IMR-90 (cell line): ENCODE results near the gene MFAP4. TPM values are rescaled to one million over a fixed set of nuclear protein-coding genes. Genes with fewer than 3 reads are reported as not detected.
A peak's percentile ranks its signal among the peaks of the same experiment; 100 is the strongest.

Experiments used
- ATAC-seq: fragments of 200-7000 bp; cut with Tn5 transposase; 2 replicates; pipeline ENCODE4 v1.9.1; 2020; ENCODE audit warnings: low read depth, mild to moderate bottlenecking, moderate library complexity
- BruUV-seq: library from RNA; stranded (reverse); fragments of 400-500 nt; replicated peaks from 2 replicates; lab custom pipeline; 2021; lab: Mats Ljungman, UMichigan
- CTCF ChIA-PET: fragments of 300-600 bp; formaldehyde crosslinking; extraction: SDS; loops from one replicate; lab custom pipeline; 2021; ENCODE audit warnings: antibody characterized with exemption; lab: Yijun Ruan, JAX
- POLR2A ChIA-PET: fragments of 300-600 bp; sonication (Branson Sonifier 250); formaldehyde crosslinking; loops from one replicate; lab custom pipeline; 2022; ENCODE audit warnings: antibody characterized with exemption; ENCODE audit not compliant: unreplicated experiment; lab: Charles Lee
- DNase-seq: peaks from one replicate; pipeline ENCODE4 v3.0.0; 2013
- H2AFZ ChIP-seq: replicated peaks from 2 replicates; pipeline ENCODE3; 2013; ENCODE audit warnings: low read length, mild to moderate bottlenecking; ENCODE audit not compliant: poor library complexity
- H2AK5ac ChIP-seq: 2 replicates; pipeline ENCODE4 v1.6.1; 2013; ENCODE audit warnings: low read depth, low read length, inconsistent platforms
- H2AK9ac ChIP-seq: replicated peaks from 2 replicates; pipeline ENCODE3; 2013; ENCODE audit warnings: mild to moderate bottlenecking, low read depth, low read length, moderate library complexity; ENCODE audit not compliant: poor library complexity
- H2BK120ac ChIP-seq: 2 replicates; pipeline ENCODE4 v1.6.1; 2013; ENCODE audit warnings: low read depth, low read length, inconsistent platforms
- H2BK15ac ChIP-seq: 3 replicates; pipeline ENCODE4 v1.6.1; 2013; ENCODE audit warnings: low read depth, low read length, inconsistent platforms
- H2BK20ac ChIP-seq: 2 replicates; pipeline ENCODE4 v1.6.1; 2013; ENCODE audit warnings: low read depth, mild to moderate bottlenecking, inconsistent platforms, low read length, moderate library complexity
- H2BK5ac ChIP-seq: 2 replicates; pipeline ENCODE4 v1.6.1; 2013; ENCODE audit warnings: mild to moderate bottlenecking, low read depth, low read length, inconsistent platforms; ENCODE audit not compliant: poor library complexity, severe bottlenecking
- H3K14ac ChIP-seq: replicated peaks from 2 replicates; pipeline ENCODE4 v1.6.1; 2013; ENCODE audit warnings: low read depth, low read length, inconsistent platforms
- H3K18ac ChIP-seq: 2 replicates; pipeline ENCODE4 v1.6.1; 2013; ENCODE audit warnings: low read depth, low read length, control low read depth
- H3K23ac ChIP-seq: 2 replicates; pipeline ENCODE4 v1.6.1; 2013; ENCODE audit warnings: low read depth, low read length, inconsistent platforms
- H3K27ac ChIP-seq: 2 replicates; pipeline ENCODE4 v1.5.1; 2013; ENCODE audit warnings: mild to moderate bottlenecking, control low read depth, low read length; ENCODE audit not compliant: insufficient read depth
- H3K27me3 ChIP-seq: 2 replicates; pipeline ENCODE4 v1.6.1; 2013; ENCODE audit warnings: low read length; ENCODE audit not compliant: control insufficient read depth, insufficient read depth
- H3K36me3 ChIP-seq: 2 replicates; pipeline ENCODE4 v1.6.1; 2013; ENCODE audit warnings: low read length, mixed read lengths; ENCODE audit not compliant: control insufficient read depth, insufficient read depth
- H3K4ac ChIP-seq: 2 replicates; pipeline ENCODE4 v1.6.1; 2013; ENCODE audit warnings: low read depth, low read length, inconsistent platforms
- H3K4me1 ChIP-seq: 2 replicates; pipeline ENCODE4 v1.6.1; 2013; ENCODE audit warnings: low read length, mixed read lengths; ENCODE audit not compliant: control insufficient read depth, insufficient read depth
- H3K4me2 ChIP-seq: 2 replicates; pipeline ENCODE4 v1.6.1; 2013; ENCODE audit warnings: low read depth, mild to moderate bottlenecking, control low read depth, low read length, moderate library complexity
- H3K4me3 ChIP-seq: 2 replicates; pipeline ENCODE4 v1.5.1; 2013; ENCODE audit warnings: low read depth, mild to moderate bottlenecking, control low read depth, low read length, moderate library complexity; ENCODE audit not compliant: insufficient read depth
- H3K56ac ChIP-seq: 2 replicates; pipeline ENCODE4 v1.6.1; 2013; ENCODE audit warnings: low read length, inconsistent platforms; ENCODE audit not compliant: insufficient read depth; ENCODE audit errors: extremely low read depth
- H3K79me1 ChIP-seq, 2 experiments: 2 replicates each; pipeline ENCODE4 v1.6.1; 2013; ENCODE audit warnings: low read length in 2 of 2, inconsistent platforms in 1 of 2, low read depth in 1 of 2
- H3K9ac ChIP-seq: 2 replicates; pipeline ENCODE4 v1.6.1; 2013; ENCODE audit warnings: low read depth, low read length, control low read depth
- H3K9me1 ChIP-seq: 2 replicates; pipeline ENCODE4 v1.6.1; 2013; ENCODE audit warnings: low read length, inconsistent platforms; ENCODE audit not compliant: insufficient read depth
- H3K9me3 ChIP-seq: 2 replicates; pipeline ENCODE4 v1.6.1; 2013; ENCODE audit warnings: low read length; ENCODE audit not compliant: control insufficient read depth, insufficient read depth
- H4K20me1 ChIP-seq: 2 replicates; pipeline ENCODE4 v1.6.1; 2013; ENCODE audit warnings: low read length, inconsistent platforms; ENCODE audit not compliant: insufficient read depth
- H4K5ac ChIP-seq: 2 replicates; pipeline ENCODE4 v1.6.1; 2013; ENCODE audit warnings: mild to moderate bottlenecking, low read depth, low read length, control low read depth
- H4K8ac ChIP-seq, 2 experiments: 2 replicates each; pipeline ENCODE4 v1.6.1; 2013; ENCODE audit warnings: low read depth in 2 of 2, low read length in 2 of 2, control low read depth in 1 of 2, inconsistent platforms in 1 of 2
- H4K91ac ChIP-seq: 2 replicates; pipeline ENCODE4 v1.6.1; 2013; ENCODE audit warnings: low read depth, low read length, inconsistent platforms; ENCODE audit not compliant: insufficient read depth
- BHLHE40 ChIP-seq: fragments of 150-350 bp; IDR thresholded peaks from 2 replicates; pipeline ENCODE4 v1.6.1; 2016; ENCODE audit warnings: mild to moderate bottlenecking, low read depth, low read length
- RAD21 ChIP-seq: IDR thresholded peaks from 2 replicates; pipeline ENCODE4 v1.6.1; 2012; ENCODE audit warnings: low read length, improper control_type of control experiment
- RFX5 ChIP-seq: IDR thresholded peaks from 2 replicates; pipeline ENCODE4 v1.8.0; 2012; ENCODE audit warnings: low read depth, mild to moderate bottlenecking, low read length, moderate library complexity
- WGBS, 2 experiments: methylation state at CpG; one replicate each; pipeline versions ENCODE4 v1.1.5 to v1.1.7; 2013; ENCODE audit warnings: missing lambda C conversion rate in 2 of 2; ENCODE audit not compliant: insufficient read length in 1 of 2; ENCODE audit errors: extremely low coverage in 2 of 2; 5-methylcytosine and 5-hydroxymethylcytosine counted together
- dilution Hi-C: fragments of 300-500 bp; cut with HindIII; formaldehyde crosslinking; loops from one replicate; pipeline ENCODE4 v1.14.3; 2018; ENCODE audit warnings: low sequenced_read_pairs; ENCODE audit not compliant: unreplicated experiment
- in situ Hi-C: fragments of 300-500 bp; cut with MboI; formaldehyde crosslinking; loops from 3 replicates; pipeline ENCODE4 v1.14.3; 2019; ENCODE audit warnings: low sequenced_read_pairs, inconsistent platforms, mixed read lengths
- intact Hi-C: fragments of 100-400 bp; cut with micrococcal nuclease; formaldehyde crosslinking; loops from 2 replicates; pipeline ENCODE4 v1.10.0; 2022
- polyA plus RNA-seq, 3 experiments: library from polyadenylated mRNA; depleted of rRNA; stranded (reverse); fragments of >200 nt; gene quantifications; 2 replicates each; pipeline ENCODE4 v1.2.3, GENCODE V29; 2012; ENCODE audit warnings: low replicate concordance in 1 of 3
- total RNA-seq: library from RNA; depleted of rRNA; stranded (reverse); fragments of >200 nt; gene quantifications from 2 replicates; pipeline ENCODE4 v1.2.3, GENCODE V29; 2012

MFAP4 gene
- total and polyA plus RNA-seq, 2 of the 4 experiments (the other 2 are of a cell fraction), result 7.0 to 71.6 TPM

DNA sequence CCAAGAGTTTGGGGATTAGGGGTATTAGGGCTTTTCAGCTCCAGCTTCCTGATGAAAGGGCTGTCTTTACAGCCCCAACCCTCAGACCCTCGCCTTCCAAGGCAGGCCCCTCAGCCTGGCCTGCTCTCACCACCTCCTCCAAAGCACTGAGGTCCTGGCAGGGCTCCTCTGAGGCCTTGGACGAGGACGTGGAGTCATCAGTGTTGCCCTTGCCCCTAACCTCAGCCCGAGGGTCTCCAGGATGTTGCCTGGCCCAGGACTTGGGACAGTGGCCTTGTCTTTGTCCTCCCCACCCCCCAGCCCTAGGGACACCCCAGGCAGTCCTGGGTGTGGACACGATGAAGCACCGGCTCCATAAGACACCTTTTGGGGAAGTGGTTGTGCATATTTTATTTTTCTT, 52.7 kb downstream of the MFAP4 start:
- no CpG with 5 or more reads among the region's 6 CpGs for WGBS, 2 experiments
- Histone ChIP-seq H2BK120ac (no peak overlapping the region), H3K27ac (no peak overlapping the region), H3K27me3 (no peaks in the 10 kb centered on the region), H3K14ac (no peak overlapping the region), H4K8ac (no peak overlapping the region), H3K56ac (no peak overlapping the region), H3K18ac (no peak overlapping the region), H4K5ac (no peak overlapping the region), H3K4ac (no peak overlapping the region), H2AFZ (no peak overlapping the region), H3K4me2 (no peak overlapping the region), H3K79me1 (peaks cover 0 to 32% of the 10 kb centered on the region in 2 experiments; a peak in 2 of 4 replicates), H4K20me1 (peaks cover 4% of the 10 kb centered on the region; the same call in 1 of the 2 replicates), H2AK5ac (peak overlapping the region; percentile 24; the same call in 1 of the 2 replicates), H3K9ac (no peak overlapping the region), H3K9me1 (peaks cover 37% of the 10 kb centered on the region), H2BK15ac (no peak overlapping the region), H2BK20ac (no peak overlapping the region), H2BK5ac (no peak overlapping the region), H3K23ac (no peak overlapping the region), H3K4me3 (no peak overlapping the region), H3K9me3 (no peaks in the 10 kb centered on the region), H3K4me1 (peaks cover 27% of the 10 kb centered on the region), H3K36me3 (peaks cover 18% of the 10 kb centered on the region; the same call in 1 of the 2 replicates), H2AK9ac (no peak overlapping the region), H4K91ac (no peak overlapping the region)
- in situ Hi-C loops (no loop called here), intact Hi-C loops (no loop called here), dilution Hi-C loops (no loop called here)
- CTCF ChIA-PET, result no interaction called here
- BruUV-seq, result no TSS peak
- DNase-seq, result no peak
- ATAC-seq, result no peak
- no peak for TF ChIP-seq RAD21
- TF ChIP-seq BHLHE40, result no peak
- TF ChIP-seq RFX5, result no peak
- POLR2A ChIA-PET, result no interaction called here
